AG09319 (cell line): ENCODE results near the gene ZNF773.
"Not testable (repeated sequence)": the region's sequence is repeated elsewhere in the genome, so short reads cannot be mapped to it uniquely, and the experiment has no call there.

ENCODE experiments used
- DNase-seq: peaks from one replicate; pipeline ENCODE4 v3.0.0-alpha.2; 2010; ENCODE audit warnings: low read depth; ENCODE audit errors: extremely low read depth
- CTCF ChIP-seq: IDR thresholded peaks from 2 replicates; pipeline ENCODE4 v1.5.1; 2011; ENCODE audit warnings: low read depth, mild to moderate bottlenecking, inconsistent platforms, low read length, moderate library complexity

ZNF773 gene

GRCh38 chr19:57499680-57500395 is at the start of gene ZNF773:
ZNF773 (plus strand) TSS chr19:57499938; CDS start chr19:57500081, 143 bp downstream.
- peak; percentile 83 for DNase-seq

- no peak for TF ChIP-seq CTCF
- DNase-seq = no peak
Observed at GRCh38 chr19:57452307-57452706, 47.4 kb upstream of the ZNF773 start.

- TF ChIP-seq CTCF = peak; percentile 23
Observed at GRCh38 chr19:57465680-57466381, 33.9 kb upstream of the ZNF773 start.

GRCh38 chr19:57466489-57466888 is 33.2 kb upstream of the ZNF773 start:
- no peak for TF ChIP-seq CTCF
- no peak for DNase-seq

More at GRCh38 chr19:57465680-57466381, 33.9 kb upstream of the ZNF773 start:
- DNase-seq = no peak

- no peak for TF ChIP-seq CTCF
- DNase-seq = no peak
Observed at GRCh38 chr19:57473646-57474045, 26.1 kb upstream of the ZNF773 start.

GRCh38 chr19:57477191-57478008 is 22.3 kb upstream of the ZNF773 start, which contains the start of gene ZNF772:
ZNF772 (minus strand) TSS chr19:57477566; CDS start chr19:57477309, 257 bp downstream.
- peak; percentile 43 for TF ChIP-seq CTCF
- DNase-seq = peak; percentile 67

GRCh38 chr19:57487477-57488298 is 12.1 kb upstream of the ZNF773 start, which contains the start of gene ZNF419:
ZNF419 (plus strand) TSS chr19:57487750; CDS start chr19:57487951, 201 bp downstream.
- peak; percentile 39 for DNase-seq

GRCh38 chr19:57488299-57488644 is 11.5 kb upstream of the ZNF773 start:
- not testable (repeated sequence) for DNase-seq

GRCh38 chr19:57499332-57499679 is 432 bp upstream of the ZNF773 start:
- DNase-seq = not testable (repeated sequence)

GRCh38 chr19:57500400-57500799 is 662 bp downstream of the ZNF773 start:
- DNase-seq = peak; percentile 22
